Vagina (tissue), 2 donors: ENCODE measurements around the gene EPB41L5.

Source experiments
- POLR2A ChIP-seq, 2 donors: fragments of 450-650 bp; IDR thresholded peaks; one replicate each; pipeline ENCODE4 v1.6.1; 2017; ENCODE audit warnings: antibody characterized with exemption in 2 of 2, mild to moderate bottlenecking in 2 of 2, moderate library complexity in 2 of 2
- TF ChIP-seq, protein P1 (sequence below), 3 experiments: fragments of 450-650 bp in 2 of 3; fragments of 200-600 bp in 1 of 3; sonication (generic) in 1 of 3; IDR thresholded peaks; one replicate each; pipeline ENCODE4 v1.5.1; 2017 to 2019; ENCODE audit warnings: antibody characterized with exemption in 3 of 3, mild to moderate bottlenecking in 2 of 3, moderate library complexity in 2 of 3

DNA sequence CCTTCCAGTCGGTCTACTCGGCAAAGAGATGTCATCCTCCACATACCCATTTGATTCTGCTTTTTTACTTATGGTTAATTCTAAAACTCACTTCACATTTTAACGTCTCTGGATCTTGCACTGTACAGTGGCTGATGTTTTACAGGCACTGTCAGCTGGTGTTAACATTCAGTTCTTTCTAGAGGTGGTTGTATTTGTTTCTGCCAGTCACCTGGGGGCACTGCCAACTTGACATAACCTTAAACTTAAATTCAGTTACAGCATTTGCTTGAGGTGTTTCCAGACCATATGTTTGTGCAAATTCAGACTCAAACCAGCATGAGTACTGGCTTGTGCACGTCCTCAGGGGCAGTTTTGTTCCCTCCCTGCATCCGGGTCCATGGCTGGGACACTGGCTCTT lies 215.6 kb downstream of the EPB41L5 start:
- TF ChIP-seq POLR2A (IDR thresholded peaks at IDR 0.05): no peak
- TF ChIP-seq, protein P1, sequence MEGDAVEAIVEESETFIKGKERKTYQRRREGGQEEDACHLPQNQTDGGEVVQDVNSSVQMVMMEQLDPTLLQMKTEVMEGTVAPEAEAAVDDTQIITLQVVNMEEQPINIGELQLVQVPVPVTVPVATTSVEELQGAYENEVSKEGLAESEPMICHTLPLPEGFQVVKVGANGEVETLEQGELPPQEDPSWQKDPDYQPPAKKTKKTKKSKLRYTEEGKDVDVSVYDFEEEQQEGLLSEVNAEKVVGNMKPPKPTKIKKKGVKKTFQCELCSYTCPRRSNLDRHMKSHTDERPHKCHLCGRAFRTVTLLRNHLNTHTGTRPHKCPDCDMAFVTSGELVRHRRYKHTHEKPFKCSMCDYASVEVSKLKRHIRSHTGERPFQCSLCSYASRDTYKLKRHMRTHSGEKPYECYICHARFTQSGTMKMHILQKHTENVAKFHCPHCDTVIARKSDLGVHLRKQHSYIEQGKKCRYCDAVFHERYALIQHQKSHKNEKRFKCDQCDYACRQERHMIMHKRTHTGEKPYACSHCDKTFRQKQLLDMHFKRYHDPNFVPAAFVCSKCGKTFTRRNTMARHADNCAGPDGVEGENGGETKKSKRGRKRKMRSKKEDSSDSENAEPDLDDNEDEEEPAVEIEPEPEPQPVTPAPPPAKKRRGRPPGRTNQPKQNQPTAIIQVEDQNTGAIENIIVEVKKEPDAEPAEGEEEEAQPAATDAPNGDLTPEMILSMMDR (IDR thresholded peaks at IDR 0.05): no peak
